HCT116 (cell line): Measurements from ENCODE around the gene UGT1A7.

ENCODE experiments used
- EZH2 ChIP-seq: fragments of 200-600 bp; sonication (generic); IDR thresholded peaks from 2 replicates; pipeline ENCODE4 v1.6.1; 2017; ENCODE audit warnings: antibody characterized with exemption, mixed run types
- EZH2phosphoT487 ChIP-seq: fragments of 200-600 bp; IDR thresholded peaks from 2 replicates; pipeline ENCODE4 v1.6.1; 2018; ENCODE audit warnings: antibody characterized with exemption, borderline replicate concordance
- POLR2AphosphoS5 ChIP-seq: IDR thresholded peaks from 2 replicates; pipeline ENCODE4 v1.6.1; 2011; ENCODE audit warnings: mild to moderate bottlenecking, low read depth, low read length, moderate library complexity
- YY1 ChIP-seq: IDR thresholded peaks from 2 replicates; pipeline ENCODE4 v1.6.1; 2011; ENCODE audit warnings: low read length, low read depth, moderate library complexity, mild to moderate bottlenecking; ENCODE audit not compliant: insufficient replicate concordance; ENCODE audit errors: extremely low read depth
- TF ChIP-seq, protein P1 (sequence below), 3 experiments: fragments of 200-600 bp in 1 of 3; sonication (generic) in 1 of 3; IDR thresholded peaks in 2 of 3; conservative IDR thresholded peaks in 1 of 3; 2 replicates each; pipeline ENCODE4 v1.5.1; 2012 to 2017; ENCODE audit warnings: low read depth in 2 of 3, low read length in 2 of 3, antibody characterized with exemption in 1 of 3, borderline replicate concordance in 1 of 3, control low read depth in 1 of 3, mild to moderate bottlenecking in 1 of 3, mixed read lengths in 1 of 3, mixed run types in 1 of 3, moderate library complexity in 1 of 3; ENCODE audit not compliant: insufficient read depth in 1 of 3
- TF ChIP-seq, protein P2 (sequence below): IDR thresholded peaks from 2 replicates; pipeline ENCODE4 v1.6.1; 2011; ENCODE audit warnings: mild to moderate bottlenecking, low read length, moderate library complexity; ENCODE audit not compliant: insufficient replicate concordance; ENCODE audit errors: extremely low read depth

DNA sequence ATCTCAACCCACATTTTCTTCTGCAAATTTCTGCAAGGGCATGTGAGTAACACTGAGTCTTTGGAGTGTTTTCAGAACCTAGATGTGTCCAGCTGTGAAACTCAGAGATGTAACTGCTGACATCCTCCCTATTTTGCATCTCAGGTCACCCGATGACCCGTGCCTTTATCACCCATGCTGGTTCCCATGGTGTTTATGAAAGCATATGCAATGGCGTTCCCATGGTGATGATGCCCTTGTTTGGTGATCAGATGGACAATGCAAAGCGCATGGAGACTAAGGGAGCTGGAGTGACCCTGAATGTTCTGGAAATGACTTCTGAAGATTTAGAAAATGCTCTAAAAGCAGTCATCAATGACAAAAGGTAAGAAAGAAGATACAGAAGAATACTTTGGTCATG is 86.4 kb downstream of the UGT1A7 start:
- TF ChIP-seq, protein P1, sequence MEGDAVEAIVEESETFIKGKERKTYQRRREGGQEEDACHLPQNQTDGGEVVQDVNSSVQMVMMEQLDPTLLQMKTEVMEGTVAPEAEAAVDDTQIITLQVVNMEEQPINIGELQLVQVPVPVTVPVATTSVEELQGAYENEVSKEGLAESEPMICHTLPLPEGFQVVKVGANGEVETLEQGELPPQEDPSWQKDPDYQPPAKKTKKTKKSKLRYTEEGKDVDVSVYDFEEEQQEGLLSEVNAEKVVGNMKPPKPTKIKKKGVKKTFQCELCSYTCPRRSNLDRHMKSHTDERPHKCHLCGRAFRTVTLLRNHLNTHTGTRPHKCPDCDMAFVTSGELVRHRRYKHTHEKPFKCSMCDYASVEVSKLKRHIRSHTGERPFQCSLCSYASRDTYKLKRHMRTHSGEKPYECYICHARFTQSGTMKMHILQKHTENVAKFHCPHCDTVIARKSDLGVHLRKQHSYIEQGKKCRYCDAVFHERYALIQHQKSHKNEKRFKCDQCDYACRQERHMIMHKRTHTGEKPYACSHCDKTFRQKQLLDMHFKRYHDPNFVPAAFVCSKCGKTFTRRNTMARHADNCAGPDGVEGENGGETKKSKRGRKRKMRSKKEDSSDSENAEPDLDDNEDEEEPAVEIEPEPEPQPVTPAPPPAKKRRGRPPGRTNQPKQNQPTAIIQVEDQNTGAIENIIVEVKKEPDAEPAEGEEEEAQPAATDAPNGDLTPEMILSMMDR (IDR thresholded peaks at IDR 0.05 in 2 of 3, conservative IDR thresholded peaks at IDR 0.05 in 1 of 3; ENCODE audit: borderline replicate concordance in 1 of 3, insufficient read depth in 1 of 3, low read depth in 2 of 3, low read length in 2 of 3) = no peak
- TF ChIP-seq EZH2 = no peak
- TF ChIP-seq EZH2phosphoT487 = no peak
- TF ChIP-seq, protein P2, sequence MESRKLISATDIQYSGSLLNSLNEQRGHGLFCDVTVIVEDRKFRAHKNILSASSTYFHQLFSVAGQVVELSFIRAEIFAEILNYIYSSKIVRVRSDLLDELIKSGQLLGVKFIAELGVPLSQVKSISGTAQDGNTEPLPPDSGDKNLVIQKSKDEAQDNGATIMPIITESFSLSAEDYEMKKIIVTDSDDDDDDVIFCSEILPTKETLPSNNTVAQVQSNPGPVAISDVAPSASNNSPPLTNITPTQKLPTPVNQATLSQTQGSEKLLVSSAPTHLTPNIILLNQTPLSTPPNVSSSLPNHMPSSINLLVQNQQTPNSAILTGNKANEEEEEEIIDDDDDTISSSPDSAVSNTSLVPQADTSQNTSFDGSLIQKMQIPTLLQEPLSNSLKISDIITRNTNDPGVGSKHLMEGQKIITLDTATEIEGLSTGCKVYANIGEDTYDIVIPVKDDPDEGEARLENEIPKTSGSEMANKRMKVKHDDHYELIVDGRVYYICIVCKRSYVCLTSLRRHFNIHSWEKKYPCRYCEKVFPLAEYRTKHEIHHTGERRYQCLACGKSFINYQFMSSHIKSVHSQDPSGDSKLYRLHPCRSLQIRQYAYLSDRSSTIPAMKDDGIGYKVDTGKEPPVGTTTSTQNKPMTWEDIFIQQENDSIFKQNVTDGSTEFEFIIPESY = no peak
- TF ChIP-seq POLR2AphosphoS5 = no peak
- TF ChIP-seq YY1 = no peak
